Gastrocnemius medialis (tissue), 4 donors: ENCODE data around the gene PRKCA.

ENCODE experiments used
- CTCF ChIP-seq, 5 experiments: fragments of 450-650 bp in 3 of 5; fragments of 200-600 bp in 2 of 5; sonication (generic) in 2 of 5; IDR thresholded peaks in 4 of 5; conservative IDR thresholded peaks in 1 of 5; 1 replicate in 4 of 5; 2 replicates in 1 of 5; pipeline ENCODE4 v1.5.1; 2016 to 2019; ENCODE audit warnings: antibody characterized with exemption in 5 of 5, mild to moderate bottlenecking in 3 of 5, moderate library complexity in 3 of 5
- POLR2A ChIP-seq, 2 donors: fragments of 450-650 bp; IDR thresholded peaks; one replicate each; pipeline ENCODE4 v1.6.1; 2017; ENCODE audit warnings: antibody characterized with exemption in 2 of 2, mild to moderate bottlenecking in 2 of 2, moderate library complexity in 2 of 2

GRCh38 chr17:66367107-66367506 is 64.7 kb downstream of the PRKCA start:
- no peak for TF ChIP-seq POLR2A (IDR thresholded peaks at IDR 0.05)
- no peak for TF ChIP-seq CTCF (IDR thresholded peaks at IDR 0.05 in 4 of 5, conservative IDR thresholded peaks at IDR 0.05 in 1 of 5)
